H1 (cell line): ENCODE measurements around the gene HIPK2. TPM values are rescaled to one million over a fixed set of nuclear protein-coding genes. Genes with fewer than 3 reads are reported as not detected.

Experiments
- polyA plus RNA-seq, 7 experiments: library from polyadenylated mRNA; depleted of rRNA in 3 of 7; stranded (reverse) in 5 of 7; unstranded in 2 of 7; fragments of >200 nt in 5 of 7; fragments of 200-250 nt in 2 of 7; gene quantifications; 1 replicate in 5 of 7; 2 replicates in 1 of 7; 4 replicates in 1 of 7; pipeline versions ENCODE4 v1.2.1 to v1.2.3, GENCODE V29; 2011 to 2013; ENCODE audit warnings: missing spikeins in 2 of 7, mixed read lengths in 2 of 7
- total RNA-seq: library from RNA; stranded (reverse); fragmentation: NEBNext Ultra II Directional; extraction: Animal tissue kit (Norgen Biotek cat#: 25700); gene quantifications from 2 replicates; pipeline ENCODE4 v1.2.1, GENCODE V29; 2021
- TF ChIP-seq, protein P1 (sequence below): IDR thresholded peaks from 2 replicates; pipeline ENCODE4 v1.6.1; 2012; ENCODE audit warnings: inconsistent platforms

The HIPK2 gene
- total and polyA plus RNA-seq, 2 of the 8 experiments (the other 6 are each of a cell fraction or from before 2014, with no cell fraction given): 8.3 to 24.3 TPM

DNA sequence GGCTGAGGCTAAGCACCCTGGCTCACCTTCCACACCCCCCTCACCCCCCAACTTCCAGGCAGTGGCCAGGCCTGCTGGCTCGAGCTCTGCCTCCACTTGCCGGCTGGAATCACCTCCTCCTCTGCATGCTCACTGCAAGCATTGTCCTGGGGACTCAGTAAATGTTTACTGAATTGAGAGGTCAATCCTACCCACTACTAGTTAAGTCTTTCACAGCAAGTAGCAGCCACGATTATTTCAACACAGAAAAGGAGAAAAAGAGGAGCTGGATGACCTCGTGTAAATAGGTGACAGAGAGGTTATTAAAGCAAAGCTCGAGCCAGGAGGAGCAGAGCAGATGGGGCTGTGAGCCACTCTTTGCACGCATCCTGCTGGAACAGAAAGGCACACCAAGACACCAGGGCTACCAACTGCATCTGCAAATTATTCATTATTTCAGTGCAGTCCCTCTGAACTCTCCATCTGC is 32.1 kb downstream of the HIPK2 start (continued):
- TF ChIP-seq, protein P1, sequence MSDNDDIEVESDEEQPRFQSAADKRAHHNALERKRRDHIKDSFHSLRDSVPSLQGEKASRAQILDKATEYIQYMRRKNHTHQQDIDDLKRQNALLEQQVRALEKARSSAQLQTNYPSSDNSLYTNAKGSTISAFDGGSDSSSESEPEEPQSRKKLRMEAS: no peak
- TF ChIP-seq, all 59 proteins: peak for 0
